DOHH2 (cell line): ENCODE results near the gene CDKL4.
"Not testable (repeated sequence)": the region's sequence is repeated elsewhere in the genome, so short reads cannot be mapped to it uniquely, and the experiment has no call there.

Source experiments
- H3F3A ChIP-seq: fragments of 200-600 bp; sonication (generic), shearing (Covaris generic); 2 replicates; pipeline ENCODE4 v1.6.0; 2016; ENCODE audit warnings: antibody characterized with exemption, mild to moderate bottlenecking; ENCODE audit not compliant: control insufficient read depth, insufficient read depth
- H3K27ac ChIP-seq: fragments of 200-600 bp; sonication (generic); 2 replicates; pipeline ENCODE4 v1.5.1; 2014; ENCODE audit warnings: low read depth, mild to moderate bottlenecking, low read length, moderate library complexity
- H3K27me3 ChIP-seq: fragments of 200-600 bp; sonication (generic); 2 replicates; pipeline ENCODE4 v1.6.1; 2014; ENCODE audit warnings: mild to moderate bottlenecking, low read length, mixed read lengths; ENCODE audit not compliant: control insufficient read depth
- H3K36me3 ChIP-seq: fragments of 200-600 bp; sonication (generic); 2 replicates; pipeline ENCODE4 v1.6.1; 2014; ENCODE audit warnings: mild to moderate bottlenecking, low read length, moderate library complexity, mixed read lengths; ENCODE audit not compliant: control insufficient read depth
- H3K4me1 ChIP-seq: fragments of 200-600 bp; sonication (generic); 2 replicates; pipeline ENCODE4 v1.6.1; 2014; ENCODE audit warnings: mild to moderate bottlenecking, low read length, mixed read lengths; ENCODE audit not compliant: control insufficient read depth
- H3K4me2 ChIP-seq: fragments of 200-600 bp; sonication (generic); 2 replicates; pipeline ENCODE4 v1.6.0; 2014; ENCODE audit warnings: mild to moderate bottlenecking, low read length, moderate library complexity
- H3K4me3 ChIP-seq: fragments of 200-600 bp; sonication (generic); 2 replicates; pipeline ENCODE4 v1.5.1; 2014; ENCODE audit warnings: mild to moderate bottlenecking, low read length, mixed read lengths
- H3K79me2 ChIP-seq: fragments of 200-600 bp; sonication (generic); 2 replicates; pipeline ENCODE4 v1.6.1; 2014; ENCODE audit warnings: mild to moderate bottlenecking, low read length, mixed read lengths; ENCODE audit not compliant: control insufficient read depth
- H3K9me2 ChIP-seq: fragments of 200-600 bp; sonication (generic); replicated peaks from 2 replicates; pipeline ENCODE4 v1.6.1; 2014; ENCODE audit warnings: mild to moderate bottlenecking, low read length, mixed read lengths; ENCODE audit not compliant: control insufficient read depth
- H3K9me3 ChIP-seq: fragments of 200-600 bp; sonication (generic); 2 replicates; pipeline ENCODE4 v1.6.1; 2014; ENCODE audit warnings: antibody characterized with exemption, low read length, mixed read lengths; ENCODE audit not compliant: control insufficient read depth, insufficient read depth
- H4K20me1 ChIP-seq: fragments of 200-600 bp; sonication (generic); 2 replicates; pipeline ENCODE4 v1.6.0; 2014; ENCODE audit warnings: low read depth, mild to moderate bottlenecking, antibody characterized with exemption, low read length, moderate library complexity; ENCODE audit not compliant: control insufficient read depth, insufficient read depth
- EZH2phosphoT487 ChIP-seq: fragments of 200-600 bp; sonication (generic); IDR thresholded peaks from 2 replicates; pipeline ENCODE4 v1.6.1; 2017; ENCODE audit warnings: borderline replicate concordance, mild to moderate bottlenecking, antibody characterized with exemption, low read length, moderate library complexity, mixed read lengths
- TF ChIP-seq, protein P1 (sequence below): fragments of 200-600 bp; sonication (generic); IDR thresholded peaks from one replicate; pipeline ENCODE4 v1.5.1; 2014; ENCODE audit warnings: antibody characterized with exemption, mild to moderate bottlenecking, low read depth, low read length; ENCODE audit not compliant: poor library complexity, severe bottlenecking

The CDKL4 gene

DNA sequence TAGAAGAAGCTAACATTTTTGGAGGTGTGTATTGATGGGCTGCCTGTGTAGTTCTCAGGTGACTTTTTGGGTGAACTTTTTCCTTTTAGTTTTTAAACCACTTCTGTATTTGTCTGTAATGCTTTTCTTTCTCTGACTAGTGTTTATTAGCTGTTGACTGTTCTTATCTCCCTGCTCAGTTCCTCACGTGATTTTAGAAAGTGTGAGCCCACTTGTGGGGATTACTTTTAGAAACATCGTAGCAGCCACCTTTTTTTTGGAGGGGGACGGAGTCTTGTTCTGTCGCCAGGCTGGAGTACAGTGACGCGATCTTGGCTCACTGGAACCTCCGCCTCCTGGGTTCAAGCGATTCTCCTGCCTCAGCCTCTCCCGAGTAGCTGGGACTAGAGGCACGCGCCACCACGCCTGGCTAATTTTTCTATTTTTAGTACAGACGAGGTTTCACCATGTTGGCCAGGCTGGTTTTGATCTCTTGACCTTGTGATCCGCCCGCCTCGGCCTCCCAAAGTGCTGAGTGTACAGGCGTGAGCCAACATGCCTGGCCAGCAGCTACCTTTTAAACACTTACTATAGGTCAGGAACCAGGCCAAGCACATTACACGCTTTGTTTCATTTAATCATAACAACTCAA is 9.2 kb upstream of the CDKL4 start:
- H3K9me3 ChIP-seq = no peaks in the 10 kb centered on the region
- H3F3A ChIP-seq = no peaks in the 10 kb centered on the region
- H3K9me2 ChIP-seq = no peaks in the 10 kb centered on the region; the same call in 1 of the 2 replicates
- TF ChIP-seq, protein P1, sequence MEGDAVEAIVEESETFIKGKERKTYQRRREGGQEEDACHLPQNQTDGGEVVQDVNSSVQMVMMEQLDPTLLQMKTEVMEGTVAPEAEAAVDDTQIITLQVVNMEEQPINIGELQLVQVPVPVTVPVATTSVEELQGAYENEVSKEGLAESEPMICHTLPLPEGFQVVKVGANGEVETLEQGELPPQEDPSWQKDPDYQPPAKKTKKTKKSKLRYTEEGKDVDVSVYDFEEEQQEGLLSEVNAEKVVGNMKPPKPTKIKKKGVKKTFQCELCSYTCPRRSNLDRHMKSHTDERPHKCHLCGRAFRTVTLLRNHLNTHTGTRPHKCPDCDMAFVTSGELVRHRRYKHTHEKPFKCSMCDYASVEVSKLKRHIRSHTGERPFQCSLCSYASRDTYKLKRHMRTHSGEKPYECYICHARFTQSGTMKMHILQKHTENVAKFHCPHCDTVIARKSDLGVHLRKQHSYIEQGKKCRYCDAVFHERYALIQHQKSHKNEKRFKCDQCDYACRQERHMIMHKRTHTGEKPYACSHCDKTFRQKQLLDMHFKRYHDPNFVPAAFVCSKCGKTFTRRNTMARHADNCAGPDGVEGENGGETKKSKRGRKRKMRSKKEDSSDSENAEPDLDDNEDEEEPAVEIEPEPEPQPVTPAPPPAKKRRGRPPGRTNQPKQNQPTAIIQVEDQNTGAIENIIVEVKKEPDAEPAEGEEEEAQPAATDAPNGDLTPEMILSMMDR = no peak
- no peak for TF ChIP-seq EZH2phosphoT487
- no peaks in the 10 kb centered on the region for H4K20me1 ChIP-seq
- peaks cover 13% of the 10 kb centered on the region for H3K36me3 ChIP-seq
- no peaks in the 10 kb centered on the region for H3K79me2 ChIP-seq
- H3K4me2 ChIP-seq = no peak overlapping the region
- no peaks in the 10 kb centered on the region for H3K4me1 ChIP-seq
- no peak overlapping the region for H3K4me3 ChIP-seq
- H3K27ac ChIP-seq = no peak overlapping the region
- no peaks in the 10 kb centered on the region for H3K27me3 ChIP-seq

- H4K20me1 ChIP-seq = no peaks in the 10 kb centered on the region
- H3K4me3 ChIP-seq = no peak overlapping the region
- peaks cover 7% of the 10 kb centered on the region; the same call in 1 of the 2 replicates for H3K36me3 ChIP-seq
- H3K27ac ChIP-seq = no peak overlapping the region
- no peaks in the 10 kb centered on the region for H3K9me3 ChIP-seq
- no peaks in the 10 kb centered on the region for H3F3A ChIP-seq
- H3K4me1 ChIP-seq = peaks cover 4% of the 10 kb centered on the region; the same call in 1 of the 2 replicates
- no peaks in the 10 kb centered on the region for H3K27me3 ChIP-seq
- TF ChIP-seq, protein P1 = no peak
- TF ChIP-seq EZH2phosphoT487 = no peak
- H3K9me2 ChIP-seq = no peaks in the 10 kb centered on the region
- H3K79me2 ChIP-seq = no peaks in the 10 kb centered on the region
- no peak overlapping the region for H3K4me2 ChIP-seq
Measured at GRCh38 chr2:39247512-39248043, 3.8 kb upstream of the CDKL4 start.

GRCh38 chr2:39246382-39246980 is 2.7 kb upstream of the CDKL4 start:
- 0 out of 2 replicates have a peak, but pooled peaks cover 2% of the 10 kb centered on the region for H3F3A ChIP-seq
- TF ChIP-seq, protein P1 = no peak
- TF ChIP-seq EZH2phosphoT487 = no peak
- H3K4me2 ChIP-seq = no peak overlapping the region
- H3K36me3 ChIP-seq = peaks cover 3% of the 10 kb centered on the region; the same call in 1 of the 2 replicates
- no peaks in the 10 kb centered on the region for H3K27me3 ChIP-seq
- H4K20me1 ChIP-seq = no peaks in the 10 kb centered on the region
- H3K9me3 ChIP-seq = no peaks in the 10 kb centered on the region
- H3K79me2 ChIP-seq = no peaks in the 10 kb centered on the region
- H3K9me2 ChIP-seq = no peaks in the 10 kb centered on the region
- H3K27ac ChIP-seq = no peak overlapping the region
- no peak overlapping the region for H3K4me3 ChIP-seq
- peaks cover 4% of the 10 kb centered on the region; the same call in 1 of the 2 replicates for H3K4me1 ChIP-seq

DNA sequence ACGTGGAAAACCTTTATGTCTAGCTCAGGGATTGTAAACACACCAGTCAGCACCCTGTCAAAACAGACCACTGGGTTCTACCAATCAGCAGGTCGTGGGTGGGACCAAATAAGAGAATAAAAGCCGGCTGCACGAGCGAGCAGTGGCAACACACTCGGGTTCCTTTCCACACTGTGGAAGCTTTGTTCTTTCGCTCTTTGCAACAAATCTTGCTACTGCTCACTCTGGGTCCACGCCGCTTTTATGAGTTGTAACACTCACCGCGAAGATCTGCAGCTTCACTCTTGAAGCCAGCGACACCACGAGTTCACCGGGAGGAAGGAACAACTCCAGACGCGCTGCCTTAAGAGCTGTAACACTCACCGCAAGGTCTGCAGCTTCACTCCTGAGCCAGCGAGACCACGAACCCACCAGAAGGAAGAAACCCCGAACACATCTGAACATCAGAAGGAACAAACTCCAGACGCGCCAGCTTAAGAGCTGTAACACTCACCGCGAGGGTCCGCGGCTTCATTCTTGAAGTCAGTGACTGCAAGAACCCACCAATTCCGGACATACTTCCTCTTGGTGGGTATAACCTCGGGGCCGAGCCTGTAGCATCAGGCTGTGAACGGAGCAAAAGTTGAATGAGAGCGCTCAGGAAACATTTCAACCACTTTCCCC is 1.3 kb upstream of the CDKL4 start:
- not testable (repeated sequence) for H3K4me1 ChIP-seq, H4K20me1 ChIP-seq, H3F3A ChIP-seq, H3K4me3 ChIP-seq, H3K4me2 ChIP-seq, H3K9me2 ChIP-seq, H3K27ac ChIP-seq, H3K36me3 ChIP-seq, H3K79me2 ChIP-seq, H3K9me3 ChIP-seq, H3K27me3 ChIP-seq

- not testable (repeated sequence) for H3K9me3 ChIP-seq, H3F3A ChIP-seq, H3K27me3 ChIP-seq, H3K79me2 ChIP-seq, H4K20me1 ChIP-seq, H3K4me1 ChIP-seq, H3K9me2 ChIP-seq, H3K27ac ChIP-seq, H3K4me3 ChIP-seq, H3K36me3 ChIP-seq
- H3K4me2 ChIP-seq = 0 out of 2 replicates have a peak overlapping the region, but pooled peaks have one; percentile 56
Measured at GRCh38 chr2:39244241-39244862, 582 bp upstream of the CDKL4 start.
